BE2C (cell line): ENCODE data around the gene DNAI1.
A peak's percentile ranks its signal among the peaks of the same experiment; 100 is the strongest.

Source experiments
- DNase-seq: peaks from one replicate; pipeline ENCODE4 v3.0.0-alpha.2; 2020
- H3K27me3 ChIP-seq: fragments of 250-450 bp; sonication (Bioruptor Pico); 2 replicates; pipeline ENCODE4 v1.5.1; 2020; ENCODE audit warnings: mild to moderate bottlenecking
- H3K36me3 ChIP-seq: fragments of 250-450 bp; sonication (Bioruptor Pico); 2 replicates; pipeline ENCODE4 v1.5.1; 2020; ENCODE audit warnings: mild to moderate bottlenecking
- H3K4me1 ChIP-seq: fragments of 250-450 bp; sonication (Bioruptor Pico); 2 replicates; pipeline ENCODE4 v1.5.1; 2020
- H3K4me3 ChIP-seq: 2 replicates; pipeline ENCODE4 v1.5.1; 2011; ENCODE audit warnings: low read depth, low read length
- H3K9me3 ChIP-seq: fragments of 250-450 bp; sonication (Bioruptor Pico); 2 replicates; pipeline ENCODE4 v1.5.1; 2020
- CTCF ChIP-seq: IDR thresholded peaks from 2 replicates; pipeline ENCODE4 v1.5.1; 2012; ENCODE audit warnings: mild to moderate bottlenecking, low read depth, low read length

Gene DNAI1

GRCh38 chr9:34565856-34566255 is 107.3 kb downstream of the DNAI1 start:
- Histone ChIP-seq H3K4me3 (no peak overlapping the region), H3K27me3 (no peaks in the 10 kb centered on the region), H3K4me1 (peaks cover 58% of the 10 kb centered on the region), H3K9me3 (no peaks in the 10 kb centered on the region), H3K36me3 (peaks cover 71% of the 10 kb centered on the region)
- DNase-seq: no peak
- no peak for TF ChIP-seq CTCF

GRCh38 chr9:34566322-34566721 is 107.7 kb downstream of the DNAI1 start:
- no peak for DNase-seq
- no peaks in the 10 kb centered on the region for H3K27me3 ChIP-seq

GRCh38 chr9:34566972-34567371 is 108.4 kb downstream of the DNAI1 start:
- H3K9me3 ChIP-seq: no peaks in the 10 kb centered on the region
- no peak for TF ChIP-seq CTCF
- no peak overlapping the region for H3K4me3 ChIP-seq
- peaks cover 72% of the 10 kb centered on the region for H3K36me3 ChIP-seq
- DNase-seq: peak; percentile 29
- peaks cover 58% of the 10 kb centered on the region for H3K4me1 ChIP-seq
- no peaks in the 10 kb centered on the region for H3K27me3 ChIP-seq

More at GRCh38 chr9:34566322-34566721, 107.7 kb downstream of the DNAI1 start:
- peaks cover 71% of the 10 kb centered on the region for H3K36me3 ChIP-seq
- TF ChIP-seq CTCF: no peak
- no peaks in the 10 kb centered on the region for H3K9me3 ChIP-seq
- H3K4me1 ChIP-seq: peaks cover 58% of the 10 kb centered on the region
- H3K4me3 ChIP-seq: no peak overlapping the region

GRCh38 chr9:34568133-34568532 is 109.5 kb downstream of the DNAI1 start:
- H3K4me3 ChIP-seq: no peak overlapping the region
- H3K9me3 ChIP-seq: no peaks in the 10 kb centered on the region
- no peak for TF ChIP-seq CTCF
- peaks cover 63% of the 10 kb centered on the region for H3K36me3 ChIP-seq
- no peak for DNase-seq
- no peaks in the 10 kb centered on the region for H3K27me3 ChIP-seq
- H3K4me1 ChIP-seq: peaks cover 68% of the 10 kb centered on the region

- Histone ChIP-seq H3K9me3 (no peaks in the 10 kb centered on the region), H3K4me1 (peaks cover 68% of the 10 kb centered on the region), H3K27me3 (no peaks in the 10 kb centered on the region), H3K4me3 (no peak overlapping the region), H3K36me3 (peaks cover 63% of the 10 kb centered on the region)
- peak; percentile 76 for DNase-seq
- no peak for TF ChIP-seq CTCF
These were observed 110.2 kb downstream of the DNAI1 start for GRCh38 chr9:34568774-34569173.

- Histone ChIP-seq H3K4me3 (no peak overlapping the region), H3K4me1 (peaks cover 72% of the 10 kb centered on the region), H3K9me3 (no peaks in the 10 kb centered on the region), H3K27me3 (no peaks in the 10 kb centered on the region), H3K36me3 (peaks cover 62% of the 10 kb centered on the region)
- peak; percentile 43 for DNase-seq
- no peak for TF ChIP-seq CTCF
These were observed 111.8 kb downstream of the DNAI1 start for GRCh38 chr9:34570376-34570775.
